ENCODE measurements around the gene EMC8. TPM values are rescaled to one million over a fixed set of nuclear protein-coding genes. Genes with fewer than 3 reads are reported as not detected.
"Not testable (repeated sequence)": the region's sequence is repeated elsewhere in the genome, so short reads cannot be mapped to it uniquely, and the experiment has no call there.

EMC8 gene
- polyA plus RNA-seq, 6 donors from 2014 or later: 18.8 to 27.7 (median 21.5) TPM

GRCh38 chr16:85819771-85820170 lies 20.4 kb upstream of the EMC8 start:
- peaks cover 0 to 7% (median 2%) of the 10 kb centered on the region in 3 donors for H3K27me3 Mint-ChIP-seq

GRCh38 chr16:85819245-85819644 lies 19.9 kb upstream of the EMC8 start:
- Mint-ChIP-seq H3K27me3 (peaks cover 0 to 8% (median 8%) of the 10 kb centered on the region in 3 donors), H3K9me3 (no peaks in the 10 kb centered on the region), H3K36me3 (no peaks in the 10 kb centered on the region), H3K4me3 (no peak overlapping the region), H3K4me1 (peaks cover 12 to 26% (median 23%) of the 10 kb centered on the region in 3 donors), H3K27ac (peak overlapping the region in 4 of 6 donors; percentile 4 to 89 (median 49))
- ATAC-seq (ENCODE audit: low read depth in 2 of 2) (peak; percentile 55 to 69), DNase-seq (peak; percentile 78)

More at GRCh38 chr16:85819771-85820170, 20.4 kb upstream of the EMC8 start:
- DNase-seq (no peak), ATAC-seq (ENCODE audit: low read depth in 2 of 2) (no peak)
- H3K27ac Mint-ChIP-seq: peak overlapping the region in 2 of 6 donors; percentile 21 to 87
- H3K9me3 Mint-ChIP-seq: no peaks in the 10 kb centered on the region
- no peak overlapping the region for H3K4me3 Mint-ChIP-seq
- peaks cover 12 to 27% (median 26%) of the 10 kb centered on the region in 3 donors for H3K4me1 Mint-ChIP-seq
- no peaks in the 10 kb centered on the region for H3K36me3 Mint-ChIP-seq

- DNase-seq; H3K9me3 Mint-ChIP-seq; ATAC-seq (ENCODE audit: low read depth in 2 of 2); H3K36me3 Mint-ChIP-seq; H3K4me3 Mint-ChIP-seq; H3K27ac Mint-ChIP-seq: not testable (repeated sequence)
- H3K4me1 Mint-ChIP-seq: peaks cover 12 to 26% (median 22%) of the 10 kb centered on the region in 3 donors
- H3K27me3 Mint-ChIP-seq: peaks cover 5 to 24% (median 15%) of the 10 kb centered on the region in 3 donors
Measured at GRCh38 chr16:85817195-85817594, 17.9 kb upstream of the EMC8 start.

- H3K36me3 Mint-ChIP-seq: no peaks in the 10 kb centered on the region
- H3K27ac Mint-ChIP-seq: no peak overlapping the region
- DNase-seq: no peak
- H3K4me3 Mint-ChIP-seq: no peak overlapping the region
- H3K9me3 Mint-ChIP-seq: no peaks in the 10 kb centered on the region
- peaks cover 11 to 34% (median 25%) of the 10 kb centered on the region in 3 donors for H3K27me3 Mint-ChIP-seq
- peaks cover 6 to 16% (median 12%) of the 10 kb centered on the region in 3 donors for H3K4me1 Mint-ChIP-seq
- ATAC-seq (ENCODE audit: low read depth in 2 of 2): no peak
Measured at GRCh38 chr16:85816159-85816558, 16.8 kb upstream of the EMC8 start.

- ATAC-seq (ENCODE audit: low read depth in 2 of 2) (no peak), DNase-seq (no peak)
- Mint-ChIP-seq H3K27ac (no peak overlapping the region), H3K9me3 (no peaks in the 10 kb centered on the region), H3K4me1 (no peaks in the 10 kb centered on the region), H3K27me3 (peaks cover 11 to 47% (median 34%) of the 10 kb centered on the region in 3 donors), H3K4me3 (no peak overlapping the region), H3K36me3 (no peaks in the 10 kb centered on the region)
Measured at GRCh38 chr16:85812811-85813700, 13.7 kb upstream of the EMC8 start.

GRCh38 chr16:85812031-85812807 lies 12.9 kb upstream of the EMC8 start:
- Mint-ChIP-seq H3K27me3 (peaks cover 11 to 47% (median 34%) of the 10 kb centered on the region in 3 donors), H3K9me3 (no peaks in the 10 kb centered on the region), H3K4me1 (no peaks in the 10 kb centered on the region), H3K4me3 (no peak overlapping the region), H3K27ac (no peak overlapping the region), H3K36me3 (no peaks in the 10 kb centered on the region)
- ATAC-seq (ENCODE audit: low read depth in 2 of 2) (no peak), DNase-seq (no peak)

- H3K4me3 Mint-ChIP-seq: no peak overlapping the region
- peaks cover 6 to 9% of the 10 kb centered on the region in 2 donors for H3K36me3 Mint-ChIP-seq
- DNase-seq (no peak), ATAC-seq (ENCODE audit: low read depth in 2 of 2) (no peak)
- H3K27me3 Mint-ChIP-seq: peaks cover 11 to 47% (median 34%) of the 10 kb centered on the region in 3 donors
- no peak overlapping the region for H3K27ac Mint-ChIP-seq
- no peaks in the 10 kb centered on the region for H3K4me1 Mint-ChIP-seq
- H3K9me3 Mint-ChIP-seq: no peaks in the 10 kb centered on the region
Measured at GRCh38 chr16:85810742-85811115, 11.4 kb upstream of the EMC8 start.

- H3K4me3 Mint-ChIP-seq: no peak overlapping the region
- no peaks in the 10 kb centered on the region for H3K9me3 Mint-ChIP-seq
- no peak overlapping the region for H3K27ac Mint-ChIP-seq
- H3K36me3 Mint-ChIP-seq: peaks cover 11 to 13% of the 10 kb centered on the region in 2 donors
- DNase-seq: no peak
- ATAC-seq (ENCODE audit: low read depth in 2 of 2): no peak
- H3K27me3 Mint-ChIP-seq: peaks cover 11 to 47% (median 31%) of the 10 kb centered on the region in 3 donors
- no peaks in the 10 kb centered on the region for H3K4me1 Mint-ChIP-seq
Measured at GRCh38 chr16:85810097-85810741, 10.9 kb upstream of the EMC8 start.

GRCh38 chr16:85809645-85810044 lies 10.3 kb upstream of the EMC8 start:
- H3K4me1 Mint-ChIP-seq: peaks cover 0 to 4% (median 1%) of the 10 kb centered on the region in 3 donors
- no peak overlapping the region for H3K4me3 Mint-ChIP-seq
- H3K27me3 Mint-ChIP-seq: peaks cover 11 to 44% (median 26%) of the 10 kb centered on the region in 3 donors
- peaks cover 13 to 17% of the 10 kb centered on the region in 2 donors for H3K36me3 Mint-ChIP-seq
- no peaks in the 10 kb centered on the region for H3K9me3 Mint-ChIP-seq
- no peak for ATAC-seq (ENCODE audit: low read depth in 2 of 2)
- DNase-seq: no peak
- H3K27ac Mint-ChIP-seq: no peak overlapping the region

- H3K27ac Mint-ChIP-seq: peak overlapping the region in 2 of 6 donors; percentile 10 to 66
- no peak for DNase-seq
- H3K4me1 Mint-ChIP-seq: peaks cover 0 to 6% (median 4%) of the 10 kb centered on the region in 3 donors
- no peak overlapping the region for H3K4me3 Mint-ChIP-seq
- no peak for ATAC-seq (ENCODE audit: low read depth in 2 of 2)
- peaks cover 11 to 39% (median 26%) of the 10 kb centered on the region in 3 donors for H3K27me3 Mint-ChIP-seq
- peaks cover 15 to 18% of the 10 kb centered on the region in 2 donors for H3K36me3 Mint-ChIP-seq
- H3K9me3 Mint-ChIP-seq: no peaks in the 10 kb centered on the region
Measured at GRCh38 chr16:85808926-85809325, 9.6 kb upstream of the EMC8 start.

- not testable (repeated sequence) for ATAC-seq (ENCODE audit: low read depth in 2 of 2); H3K4me3 Mint-ChIP-seq
- peaks cover 0 to 11% (median 6%) of the 10 kb centered on the region in 3 donors for H3K4me1 Mint-ChIP-seq
Measured at GRCh38 chr16:85808104-85808503, 8.8 kb upstream of the EMC8 start.

GRCh38 chr16:85807340-85807739 lies 8.0 kb upstream of the EMC8 start:
- Mint-ChIP-seq H3K36me3 (peaks cover 17 to 20% of the 10 kb centered on the region in 2 donors), H3K4me3 (peak overlapping the region in 1 of 8 donors; percentile 37)
- not testable (repeated sequence) for H3K9me3 Mint-ChIP-seq

More at GRCh38 chr16:85808104-85808503, 8.8 kb upstream of the EMC8 start:
- Mint-ChIP-seq H3K27me3 (peaks cover 11 to 32% (median 26%) of the 10 kb centered on the region in 3 donors), H3K36me3 (peaks cover 17 to 18% of the 10 kb centered on the region in 2 donors)
- not testable (repeated sequence) for H3K27ac Mint-ChIP-seq, DNase-seq, H3K9me3 Mint-ChIP-seq

GRCh38 chr16:85806539-85806938 lies 7.2 kb upstream of the EMC8 start:
- Mint-ChIP-seq H3K27me3 (peaks cover 3 to 17% (median 12%) of the 10 kb centered on the region in 3 donors), H3K36me3 (peaks cover 23 to 28% of the 10 kb centered on the region in 2 donors), H3K4me1 (peaks cover 9 to 21% (median 15%) of the 10 kb centered on the region in 3 donors), H3K27ac (peak overlapping the region in 2 of 6 donors; percentile 2 to 38), H3K4me3 (peak overlapping the region in 1 of 8 donors; percentile 40), H3K9me3 (no peaks in the 10 kb centered on the region)
- DNase-seq: no peak
- ATAC-seq (ENCODE audit: low read depth in 2 of 2): no peak

More at GRCh38 chr16:85807340-85807739, 8.0 kb upstream of the EMC8 start:
- ATAC-seq (ENCODE audit: low read depth in 2 of 2); H3K27ac Mint-ChIP-seq; DNase-seq: not testable (repeated sequence)
- H3K27me3 Mint-ChIP-seq: peaks cover 7 to 25% (median 20%) of the 10 kb centered on the region in 3 donors
- H3K4me1 Mint-ChIP-seq: peaks cover 1 to 13% (median 7%) of the 10 kb centered on the region in 3 donors
